Putamen (tissue), 1 donor: ENCODE measurements around the gene SMIM7.
"Not testable (repeated sequence)": the region's sequence is repeated elsewhere in the genome, so short reads cannot be mapped to it uniquely, and the experiment has no call there.

Experiments used
- DNase-seq: peaks from one replicate; pipeline ENCODE4 v3.0.0-alpha.2; 2016; ENCODE audit warnings: low spot score

The SMIM7 gene

DNA sequence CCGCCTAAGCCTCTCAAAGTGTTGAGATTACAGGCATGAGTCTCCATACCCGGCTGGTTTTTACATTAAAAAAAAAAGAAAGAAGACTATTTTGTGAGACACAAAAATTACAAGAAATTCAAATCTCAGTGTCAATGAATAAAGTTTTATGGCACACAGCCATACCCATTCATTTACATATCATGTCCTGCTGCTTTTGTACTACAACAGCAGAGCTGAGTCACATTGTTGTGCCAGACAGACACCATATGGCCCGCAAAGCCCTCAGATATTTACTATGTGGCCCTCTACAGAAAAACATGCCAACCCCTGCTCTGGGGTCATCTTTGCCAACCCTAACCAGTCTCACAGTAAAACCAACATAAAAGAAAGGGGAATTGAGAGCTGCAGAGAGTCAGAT lies 5.3 kb downstream of the SMIM7 start:
- no peak for DNase-seq

GRCh38 chr19:16654140-16654539 lies 5.8 kb downstream of the SMIM7 start:
- no peak for DNase-seq

DNA sequence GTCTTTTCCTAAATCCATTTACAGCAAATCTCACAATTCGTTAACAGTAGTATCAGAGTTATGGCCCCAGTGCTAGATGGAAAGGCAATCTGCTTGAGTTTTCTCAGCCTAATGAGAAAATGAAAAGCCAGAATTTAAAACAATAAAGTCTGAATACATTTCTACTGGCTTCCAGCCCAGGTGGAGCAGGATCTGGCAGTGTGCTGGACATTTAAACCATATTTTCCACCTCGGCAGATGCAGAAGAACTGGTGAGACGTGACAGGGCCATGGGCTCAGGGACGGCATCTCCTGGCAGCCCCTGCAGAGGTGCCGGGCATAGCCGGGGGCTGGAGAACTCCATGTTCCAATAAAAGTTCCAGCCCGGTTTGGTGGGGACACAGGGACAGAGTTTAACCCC lies 7.1 kb downstream of the SMIM7 start:
- DNase-seq = no peak

DNA sequence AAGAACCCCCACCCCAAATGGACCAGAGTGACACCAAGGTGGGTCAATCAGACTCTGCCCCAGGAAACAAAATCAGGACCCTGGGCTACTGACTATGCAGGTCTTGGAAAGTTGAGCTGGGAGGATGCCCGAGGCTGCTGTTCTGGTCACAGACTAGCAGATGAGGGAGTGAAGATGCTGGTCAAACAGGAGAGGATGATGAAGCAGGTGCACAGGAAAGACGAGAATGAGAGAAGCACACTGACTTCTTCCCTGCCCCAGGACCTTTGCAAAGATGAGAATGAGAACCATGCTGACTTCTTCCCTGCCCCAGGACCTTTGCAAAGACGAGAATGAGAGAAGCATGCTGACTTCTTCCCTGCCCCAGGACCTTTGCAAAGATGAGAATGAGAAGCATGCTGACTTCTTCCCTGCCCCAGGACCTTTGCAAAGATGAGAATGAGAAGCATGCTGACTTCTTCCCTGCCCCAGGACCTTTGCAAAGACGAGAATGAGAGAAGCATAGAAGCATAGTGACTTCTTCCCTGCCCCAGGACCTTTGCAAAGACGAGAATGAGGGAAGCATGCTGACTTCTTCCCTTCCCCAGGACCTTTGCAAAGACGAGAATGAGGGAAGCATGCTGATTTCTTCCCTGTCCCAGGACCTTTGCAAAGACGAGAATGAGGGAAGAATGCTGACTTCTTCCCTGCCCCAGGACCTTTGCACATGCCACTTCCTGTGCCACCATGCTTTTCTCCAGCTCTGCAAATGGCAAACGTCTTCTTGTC lies 8.3 kb downstream of the SMIM7 start:
- not testable (repeated sequence) for DNase-seq

- DNase-seq = no peak
Observed at GRCh38 chr19:16650821-16651220, 9.1 kb downstream of the SMIM7 start.

GRCh38 chr19:16649734-16650133 lies 10.2 kb downstream of the SMIM7 start:
- DNase-seq = no peak

GRCh38 chr19:16645140-16645539 lies 14.8 kb downstream of the SMIM7 start:
- peak; percentile 87 for DNase-seq

DNA sequence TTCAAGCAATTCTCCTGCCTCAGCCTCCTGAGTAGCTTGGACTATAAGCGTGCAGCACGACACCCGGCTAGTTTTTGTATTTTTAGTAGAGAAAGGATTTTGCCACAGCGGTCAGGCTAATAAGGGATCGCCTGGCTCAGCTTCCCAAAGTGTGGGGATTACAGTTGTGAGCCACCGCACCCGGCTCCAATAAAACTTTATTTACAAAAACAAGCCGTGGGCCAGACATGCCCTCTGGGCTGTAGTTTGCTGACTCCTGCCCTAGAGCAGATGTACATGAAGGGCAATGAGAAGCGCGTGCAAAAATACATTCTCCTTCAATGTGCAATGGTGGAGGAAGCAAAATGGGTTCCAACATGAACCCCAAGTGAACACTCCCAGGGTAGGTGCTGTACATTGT lies 18.2 kb downstream of the SMIM7 start:
- no peak for DNase-seq

DNA sequence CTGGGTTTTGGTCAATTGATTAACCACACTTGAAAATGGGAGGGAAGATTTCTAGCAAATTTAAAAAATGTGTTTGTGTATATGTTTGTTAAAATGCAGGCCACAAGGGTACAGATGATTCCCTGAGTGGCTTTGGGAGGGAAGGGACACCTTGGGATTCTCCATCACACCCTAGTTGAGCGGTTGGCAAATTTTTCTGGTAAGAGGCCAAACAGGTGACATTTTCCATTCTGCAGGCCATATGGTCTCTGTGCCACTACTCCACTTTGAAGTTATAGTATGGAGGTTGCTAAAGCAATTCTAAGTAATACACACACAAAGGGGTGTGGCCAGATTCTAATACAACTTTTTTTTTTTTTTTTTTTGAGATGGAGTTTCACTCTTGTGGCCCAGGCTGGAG lies 19.0 kb downstream of the SMIM7 start:
- DNase-seq = no peak

- no peak for DNase-seq
Observed at GRCh38 chr19:16638666-16639065, 21.3 kb downstream of the SMIM7 start.

DNA sequence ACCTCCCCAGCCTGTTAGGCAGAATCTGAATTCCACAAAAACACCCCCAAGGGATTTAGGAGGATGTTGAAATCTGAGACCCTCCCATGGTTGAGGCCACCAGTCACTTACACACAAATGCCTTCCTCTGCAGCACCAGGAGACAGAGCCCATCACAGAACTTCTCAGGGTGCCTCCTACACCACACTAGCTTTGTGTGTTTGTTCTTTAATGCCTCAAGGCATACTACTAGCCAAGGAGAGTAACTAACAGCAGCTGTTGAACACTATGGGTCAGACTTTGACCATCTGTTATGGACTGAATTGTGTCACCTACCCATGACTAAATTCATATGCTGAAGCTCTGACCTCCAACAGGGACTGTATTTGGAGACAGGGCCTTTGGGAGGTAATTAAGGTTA lies 22.4 kb downstream of the SMIM7 start:
- no peak for DNase-seq

DNA sequence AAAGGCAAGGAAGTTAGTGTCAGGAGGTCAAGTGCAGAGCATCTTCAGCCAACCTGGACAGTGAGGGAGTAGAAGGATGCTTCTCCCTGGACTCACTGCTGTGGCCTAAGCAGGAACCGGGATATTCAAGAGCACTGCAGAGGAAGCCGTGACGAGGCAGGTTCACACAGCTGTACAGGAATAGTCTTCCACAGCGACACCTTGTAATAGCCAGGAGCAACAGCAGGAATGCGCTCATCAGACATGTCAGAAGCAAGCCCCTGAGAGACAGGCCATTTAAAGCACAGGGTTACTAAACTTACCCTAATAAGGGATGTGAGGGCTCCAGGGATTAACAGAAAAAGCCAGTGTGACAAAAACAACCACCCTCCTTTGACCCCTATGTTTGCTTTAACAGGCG lies 28.5 kb downstream of the SMIM7 start:
- DNase-seq = no peak

- DNase-seq = no peak
Observed at GRCh38 chr19:16628984-16629691, 30.8 kb downstream of the SMIM7 start.

DNA sequence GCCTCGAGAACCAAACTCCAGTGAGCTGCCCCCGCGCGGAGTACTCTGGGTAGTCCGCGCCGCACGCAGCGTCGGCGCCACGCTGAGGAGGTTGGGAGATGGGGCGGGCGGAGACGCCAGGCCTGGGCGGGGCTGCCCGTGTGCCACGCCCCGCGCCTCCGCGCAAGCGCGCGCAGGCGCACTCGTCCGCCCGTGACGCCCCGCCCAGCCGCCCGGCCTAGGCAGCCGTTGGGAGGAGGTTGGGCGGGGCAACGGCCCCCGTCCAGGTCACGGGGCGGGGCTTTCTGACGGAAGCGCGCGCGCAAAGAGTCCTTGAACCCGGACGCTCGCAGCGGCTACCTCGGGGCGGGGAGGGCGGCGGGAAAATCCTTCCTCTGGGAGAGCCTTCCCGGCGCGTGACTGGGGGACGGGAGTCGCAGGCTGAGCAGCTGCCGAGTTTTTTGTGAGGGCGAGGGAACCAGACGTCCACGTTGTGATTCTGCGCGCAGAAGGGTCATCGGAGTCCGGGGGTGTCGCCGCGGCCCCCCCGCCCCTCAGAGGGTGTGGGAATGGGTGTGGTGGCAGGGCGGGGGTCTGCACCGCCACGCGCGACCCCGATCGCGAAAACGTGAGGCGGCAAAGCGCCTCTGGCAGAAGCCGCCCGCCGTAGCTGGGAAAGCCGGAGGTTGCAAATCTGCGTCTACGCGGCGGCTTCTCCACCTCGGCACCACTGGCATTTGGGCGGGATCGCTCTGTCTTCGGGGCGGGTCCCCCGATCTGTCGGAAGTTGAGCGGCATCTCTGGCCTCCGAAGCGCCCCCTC lies 31.6 kb downstream of the SMIM7 start, which contains the start of gene MED26:
MED26 (minus strand) TSS at position 22 of the 801 bp plus-strand sequence. CDS start 261 bp downstream, outside the sequence.
- peak; percentile 96 for DNase-seq

DNA sequence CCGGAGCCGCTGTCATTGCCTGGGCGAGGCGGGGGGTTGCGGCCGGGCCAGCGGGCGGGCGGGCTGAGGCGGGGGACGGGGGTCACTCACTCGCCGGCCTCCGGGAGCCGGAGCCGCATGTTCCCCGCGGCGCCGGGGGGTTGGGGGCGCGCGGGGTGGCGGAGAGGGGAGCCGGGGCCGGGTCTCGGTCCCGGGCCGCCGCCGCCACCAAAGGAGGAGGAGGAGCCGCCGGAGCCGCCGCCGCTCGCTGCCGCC lies 32.1 kb downstream of the SMIM7 start:
- no peak for DNase-seq

DNA sequence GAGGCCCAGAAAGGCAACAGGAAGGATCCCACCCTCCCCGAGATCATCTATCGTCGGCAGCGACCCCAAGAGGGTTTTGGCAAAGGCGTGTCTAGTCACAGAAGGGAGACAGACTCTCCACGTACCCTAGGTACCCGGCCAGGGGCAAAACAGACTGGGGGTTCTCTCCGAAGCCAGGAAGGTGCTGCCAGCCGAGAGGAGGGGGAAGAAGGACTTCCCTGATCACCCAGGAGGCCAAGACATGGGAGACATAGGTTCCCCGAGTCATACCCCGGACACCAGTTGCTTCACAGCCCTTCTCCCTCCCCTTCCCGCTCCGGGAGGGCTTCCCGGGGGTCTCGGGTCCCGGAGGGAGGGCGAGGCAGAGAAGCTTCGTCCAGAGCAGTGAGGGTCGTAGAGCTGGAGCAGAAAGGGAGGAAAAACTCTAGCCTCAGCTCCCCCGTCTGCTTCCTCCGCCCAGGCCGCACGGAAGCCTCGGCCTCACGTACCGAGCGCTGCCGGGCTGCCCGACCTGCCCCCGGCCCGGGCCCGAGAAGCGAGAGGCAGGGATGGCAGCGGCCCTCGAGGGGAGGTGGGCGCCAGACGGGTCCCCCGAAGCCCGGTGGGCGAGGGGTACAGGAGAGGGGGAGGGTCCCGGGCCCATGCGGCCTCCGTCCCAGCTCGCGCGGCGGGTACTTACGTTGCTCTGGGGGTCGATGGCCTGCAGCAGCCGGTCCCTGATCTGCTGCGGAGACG lies 32.6 kb downstream of the SMIM7 start:
- DNase-seq = no peak

GRCh38 chr19:16626796-16627192 lies 33.1 kb downstream of the SMIM7 start:
- DNase-seq = no peak

GRCh38 chr19:16625163-16625958 lies 34.6 kb downstream of the SMIM7 start:
- no peak for DNase-seq

GRCh38 chr19:16624236-16624635 lies 35.7 kb downstream of the SMIM7 start:
- no peak for DNase-seq

DNA sequence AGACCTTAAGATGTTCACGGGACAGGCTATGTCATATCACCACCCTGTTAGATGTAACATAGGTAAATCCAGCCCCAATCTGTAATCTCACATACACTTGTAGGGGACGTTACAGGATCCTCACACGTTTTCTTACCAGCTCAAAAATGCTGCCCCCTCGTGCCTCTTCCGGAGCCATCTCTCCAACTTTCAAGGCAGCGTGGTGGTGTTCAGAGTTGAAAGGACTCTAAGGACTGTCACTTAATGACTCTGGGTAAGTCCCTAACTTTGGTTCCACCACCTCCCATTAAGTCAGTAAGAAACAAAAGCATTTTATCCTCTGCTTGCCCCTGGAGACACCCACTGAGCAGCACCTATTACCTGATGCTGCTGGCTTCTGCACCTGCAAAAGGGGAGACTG lies 36.4 kb downstream of the SMIM7 start:
- no peak for DNase-seq

DNA sequence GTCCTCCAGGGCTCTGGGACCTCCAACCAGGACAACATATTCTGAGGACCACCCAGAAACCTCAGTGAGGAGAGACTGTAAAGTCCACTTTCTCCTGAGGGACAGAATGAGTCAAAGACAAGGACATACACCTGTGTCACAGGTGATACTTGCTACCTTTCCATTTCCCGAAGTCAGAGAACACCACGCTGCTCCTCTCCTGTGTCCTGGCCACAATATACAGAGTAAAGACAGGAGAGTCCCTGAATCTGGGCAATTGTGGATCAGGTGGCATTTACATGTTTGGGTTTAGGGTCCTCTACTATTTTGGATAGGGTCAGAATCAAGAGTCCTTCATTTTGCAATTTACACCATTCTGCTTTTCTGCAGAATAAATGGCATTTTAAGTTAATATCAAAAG lies 36.9 kb downstream of the SMIM7 start:
- DNase-seq = no peak
